ENCODE results near the gene ETV4. TPM values are rescaled to one million over a fixed set of nuclear protein-coding genes. Genes with fewer than 3 reads are reported as not detected.
"Not testable (repeated sequence)": the region's sequence is repeated elsewhere in the genome, so short reads cannot be mapped to it uniquely, and the experiment has no call there.

Gene ETV4
- total and polyA plus RNA-seq, 3 donors from 2014 or later: 1.4 to 2.2 (median 1.6) TPM

DNA sequence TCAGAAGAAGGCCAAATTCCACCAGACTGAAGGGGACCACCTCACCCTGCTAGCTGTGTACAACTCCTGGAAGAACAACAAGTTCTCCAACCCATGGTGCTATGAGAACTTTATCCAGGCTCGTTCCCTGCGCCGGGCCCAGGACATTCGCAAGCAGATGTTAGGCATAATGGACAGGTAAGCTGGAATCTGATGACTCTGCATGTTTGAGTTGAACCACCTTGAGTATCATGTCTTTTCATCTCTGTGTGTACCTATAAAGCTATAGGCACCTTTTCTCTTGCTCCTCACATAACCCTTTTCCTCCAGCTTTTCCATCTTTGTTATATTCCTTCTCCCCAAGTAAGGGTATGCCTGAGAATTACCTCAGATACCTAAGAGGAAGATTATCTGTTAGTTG, 24.8 kb downstream of the ETV4 start:
- Histone ChIP-seq H3K36me3 (ENCODE audit: low read depth, missing control alignments) (no peaks in the 10 kb centered on the region), H3K27ac (no peak overlapping the region), H3K4me1 (no peaks in the 10 kb centered on the region), H3K9me3 (no peaks in the 10 kb centered on the region), H3K27me3 (no peaks in the 10 kb centered on the region), H3K4me3 (no peak overlapping the region)
- intact Hi-C loops (cut with DNase I; ENCODE audit: low total_unique reads): no loop called here
- WGBS, 2 donors: 83 to 88% methylated on average over 4 of the region's 4 CpGs
- TF ChIP-seq, protein P1, sequence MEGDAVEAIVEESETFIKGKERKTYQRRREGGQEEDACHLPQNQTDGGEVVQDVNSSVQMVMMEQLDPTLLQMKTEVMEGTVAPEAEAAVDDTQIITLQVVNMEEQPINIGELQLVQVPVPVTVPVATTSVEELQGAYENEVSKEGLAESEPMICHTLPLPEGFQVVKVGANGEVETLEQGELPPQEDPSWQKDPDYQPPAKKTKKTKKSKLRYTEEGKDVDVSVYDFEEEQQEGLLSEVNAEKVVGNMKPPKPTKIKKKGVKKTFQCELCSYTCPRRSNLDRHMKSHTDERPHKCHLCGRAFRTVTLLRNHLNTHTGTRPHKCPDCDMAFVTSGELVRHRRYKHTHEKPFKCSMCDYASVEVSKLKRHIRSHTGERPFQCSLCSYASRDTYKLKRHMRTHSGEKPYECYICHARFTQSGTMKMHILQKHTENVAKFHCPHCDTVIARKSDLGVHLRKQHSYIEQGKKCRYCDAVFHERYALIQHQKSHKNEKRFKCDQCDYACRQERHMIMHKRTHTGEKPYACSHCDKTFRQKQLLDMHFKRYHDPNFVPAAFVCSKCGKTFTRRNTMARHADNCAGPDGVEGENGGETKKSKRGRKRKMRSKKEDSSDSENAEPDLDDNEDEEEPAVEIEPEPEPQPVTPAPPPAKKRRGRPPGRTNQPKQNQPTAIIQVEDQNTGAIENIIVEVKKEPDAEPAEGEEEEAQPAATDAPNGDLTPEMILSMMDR (IDR thresholded peaks at IDR 0.05): no peak
- no peak for TF ChIP-seq POLR2A (IDR thresholded peaks at IDR 0.05)
- no peak for DNase-seq

DNA sequence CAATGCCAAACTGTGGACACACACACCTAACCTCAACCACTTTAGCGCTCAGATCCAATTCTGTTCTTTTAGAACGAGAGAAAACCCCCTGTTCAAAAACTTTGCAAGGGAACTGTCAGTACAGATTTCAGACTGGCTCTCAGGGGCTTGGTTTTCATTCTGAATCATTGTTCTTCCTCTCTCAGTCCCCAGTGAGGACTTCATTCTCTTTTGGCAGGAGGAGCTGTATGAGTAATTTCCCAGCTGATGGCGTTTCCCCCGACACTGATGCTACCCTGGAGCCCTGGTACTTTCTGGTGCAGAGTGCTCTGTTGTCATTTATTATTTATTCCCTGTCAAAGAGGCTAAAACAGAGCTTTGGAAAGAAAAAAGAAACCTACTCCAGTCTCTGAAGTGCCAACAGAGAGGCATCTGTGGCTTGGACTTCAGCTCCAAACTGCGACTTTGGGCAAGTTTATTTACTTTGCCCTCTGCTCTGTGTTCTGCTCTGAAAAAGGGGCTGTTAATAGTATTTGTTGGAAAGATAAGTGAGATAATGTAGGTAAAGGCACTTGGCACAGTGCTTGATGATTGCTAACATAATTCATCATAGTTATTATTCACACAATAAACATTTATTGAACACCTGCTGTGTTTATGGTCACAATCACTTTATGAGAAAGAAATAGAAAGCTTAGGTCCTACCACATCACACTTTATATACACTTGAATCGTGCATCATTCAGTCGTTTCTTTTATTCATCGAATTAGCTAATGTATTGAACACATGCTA, 28.3 kb downstream of the ETV4 start:
- Histone ChIP-seq H3K4me1 (no peaks in the 10 kb centered on the region), H3K27me3 (no peaks in the 10 kb centered on the region), H3K36me3 (ENCODE audit: low read depth, missing control alignments) (no peaks in the 10 kb centered on the region), H3K4me3 (no peak overlapping the region), H3K9me3 (no peaks in the 10 kb centered on the region), H3K27ac (no peak overlapping the region)
- DNase-seq: no peak
- 82 to 86% methylated on average over 8 of the region's 8 CpGs for WGBS, 2 donors
- intact Hi-C loops (cut with DNase I; ENCODE audit: low total_unique reads): no loop called here
- no peak for TF ChIP-seq POLR2A (IDR thresholded peaks at IDR 0.05)
- TF ChIP-seq, protein P1 (IDR thresholded peaks at IDR 0.05): no peak

DNA sequence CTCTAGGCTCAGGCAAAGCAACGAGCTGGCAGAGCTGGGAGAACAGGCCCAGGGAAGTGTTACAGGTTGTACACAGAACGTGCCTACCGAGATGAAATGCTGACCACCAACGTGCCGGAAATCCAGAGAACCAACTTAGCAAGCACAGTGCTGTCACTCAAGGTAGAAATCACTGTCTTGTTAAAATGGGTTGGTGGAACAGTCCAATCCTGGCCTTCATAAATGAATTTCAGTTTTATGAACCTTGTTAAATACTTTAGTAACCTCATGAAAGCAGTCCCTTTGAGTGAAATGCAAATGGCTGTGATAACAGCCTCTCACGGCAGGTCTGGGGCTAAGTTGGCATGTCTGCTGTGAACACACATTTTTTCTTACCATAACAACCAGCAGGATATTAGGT, 29.0 kb downstream of the ETV4 start:
- DNase-seq: no peak
- Histone ChIP-seq H3K9me3 (no peaks in the 10 kb centered on the region), H3K4me3 (no peak overlapping the region), H3K36me3 (ENCODE audit: low read depth, missing control alignments) (no peaks in the 10 kb centered on the region), H3K4me1 (no peaks in the 10 kb centered on the region), H3K27ac (no peak overlapping the region), H3K27me3 (no peaks in the 10 kb centered on the region)
- TF ChIP-seq, protein P1 (IDR thresholded peaks at IDR 0.05): no peak
- no peak for TF ChIP-seq POLR2A (IDR thresholded peaks at IDR 0.05)
- intact Hi-C loops (cut with DNase I; ENCODE audit: low total_unique reads): no loop called here
- WGBS, 2 donors: 80 to 93% methylated on average over 6 of the region's 6 CpGs

DNA sequence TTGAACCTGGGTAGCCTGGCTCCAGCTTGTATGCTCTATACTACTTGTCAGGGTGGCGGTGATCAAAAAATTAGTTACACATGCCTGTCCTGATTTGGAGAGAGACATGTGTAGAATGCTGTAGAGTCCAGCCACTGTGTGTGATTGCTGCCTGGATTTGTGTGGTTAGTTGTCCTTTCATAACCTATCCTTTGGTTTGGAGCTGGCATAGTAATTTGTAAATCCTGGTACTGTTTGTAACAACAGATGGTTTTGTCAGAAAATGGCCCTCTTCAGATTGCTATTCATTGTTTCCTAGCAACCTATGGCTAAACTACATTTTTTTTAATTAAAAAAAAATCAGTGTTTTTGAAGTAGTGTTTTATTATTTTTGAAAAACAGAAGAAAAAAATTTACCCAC, 30.5 kb downstream of the ETV4 start:
- DNase-seq: no peak
- H3K36me3 ChIP-seq (ENCODE audit: low read depth, missing control alignments): no peaks in the 10 kb centered on the region

DNA sequence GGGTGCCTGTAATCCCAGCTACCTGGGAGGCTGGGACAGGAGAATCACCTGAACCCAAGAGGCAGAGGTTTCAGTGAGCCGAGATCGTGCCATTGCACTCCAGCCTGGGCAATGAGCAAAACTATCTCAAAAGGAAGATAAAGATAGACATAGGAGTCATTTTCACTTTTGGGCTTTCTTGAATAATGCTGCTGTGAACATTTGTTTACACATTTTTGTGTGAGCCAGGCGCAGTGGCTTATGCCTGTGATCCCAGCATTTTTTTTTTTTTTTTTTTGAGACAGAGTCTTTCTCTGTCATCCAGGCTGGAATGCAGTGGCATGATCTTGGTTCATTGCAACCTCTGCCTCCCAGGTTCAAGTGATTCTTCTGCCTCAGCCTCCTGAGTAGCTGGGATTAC, 34.9 kb downstream of the ETV4 start:
- H3K9me3 ChIP-seq; intact Hi-C loops (cut with DNase I; ENCODE audit: low total_unique reads); H3K4me1 ChIP-seq; H3K4me3 ChIP-seq; DNase-seq; H3K36me3 ChIP-seq (ENCODE audit: low read depth, missing control alignments); H3K27me3 ChIP-seq; H3K27ac ChIP-seq: not testable (repeated sequence)
- 93 to 97% methylated on average over 3 of the region's 3 CpGs for WGBS, 2 donors

More for the DNA sequence above, 30.5 kb downstream of the ETV4 start:
- WGBS, 2 donors: 100% methylated on average over 1 of the region's 1 CpG
- TF ChIP-seq POLR2A (IDR thresholded peaks at IDR 0.05): no peak
- TF ChIP-seq, protein P1 (IDR thresholded peaks at IDR 0.05): no peak
- Histone ChIP-seq H3K4me3 (no peak overlapping the region), H3K27me3 (no peaks in the 10 kb centered on the region), H3K4me1 (no peaks in the 10 kb centered on the region), H3K27ac (no peak overlapping the region), H3K9me3 (no peaks in the 10 kb centered on the region)
- intact Hi-C loops (cut with DNase I; ENCODE audit: low total_unique reads): no loop called here

DNA sequence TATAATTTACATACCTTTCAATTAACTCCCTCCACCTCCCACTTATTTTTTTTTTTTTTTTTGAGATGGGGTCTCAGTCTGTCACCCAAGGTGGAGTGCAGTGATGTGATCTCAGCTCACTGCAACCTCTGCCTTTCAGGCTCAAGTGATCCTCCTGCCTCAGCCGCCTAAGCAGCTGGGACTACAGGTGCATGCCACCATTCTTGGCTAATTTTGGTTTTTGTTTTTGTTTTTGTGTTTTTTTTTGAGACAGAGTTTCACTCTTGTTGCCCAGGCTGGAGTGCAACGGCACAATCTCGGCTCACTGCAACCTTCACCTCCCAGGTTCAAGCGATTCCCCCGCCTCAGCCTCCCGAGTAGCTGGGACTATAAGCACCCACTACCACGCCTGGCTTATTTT, 36.7 kb downstream of the ETV4 start:
- 96 to 97% methylated on average over 7 of the region's 7 CpGs for WGBS, 2 donors
- H3K27ac ChIP-seq; H3K9me3 ChIP-seq; intact Hi-C loops (cut with DNase I; ENCODE audit: low total_unique reads); DNase-seq; H3K4me1 ChIP-seq; H3K27me3 ChIP-seq; H3K4me3 ChIP-seq; H3K36me3 ChIP-seq (ENCODE audit: low read depth, missing control alignments): not testable (repeated sequence)

Measured in testis (tissue), 3 donors.